GM19463 (cell line): ENCODE measurements around the gene MYF5.

Experiments used
- ATAC-seq: cut with Tn5 transposase; IDR thresholded peaks from one replicate; pipeline ENCODE4 v1.9.1; 2021; ENCODE audit warnings: mild to moderate bottlenecking, moderate library complexity; ENCODE audit not compliant: unreplicated experiment

MYF5 gene

DNA sequence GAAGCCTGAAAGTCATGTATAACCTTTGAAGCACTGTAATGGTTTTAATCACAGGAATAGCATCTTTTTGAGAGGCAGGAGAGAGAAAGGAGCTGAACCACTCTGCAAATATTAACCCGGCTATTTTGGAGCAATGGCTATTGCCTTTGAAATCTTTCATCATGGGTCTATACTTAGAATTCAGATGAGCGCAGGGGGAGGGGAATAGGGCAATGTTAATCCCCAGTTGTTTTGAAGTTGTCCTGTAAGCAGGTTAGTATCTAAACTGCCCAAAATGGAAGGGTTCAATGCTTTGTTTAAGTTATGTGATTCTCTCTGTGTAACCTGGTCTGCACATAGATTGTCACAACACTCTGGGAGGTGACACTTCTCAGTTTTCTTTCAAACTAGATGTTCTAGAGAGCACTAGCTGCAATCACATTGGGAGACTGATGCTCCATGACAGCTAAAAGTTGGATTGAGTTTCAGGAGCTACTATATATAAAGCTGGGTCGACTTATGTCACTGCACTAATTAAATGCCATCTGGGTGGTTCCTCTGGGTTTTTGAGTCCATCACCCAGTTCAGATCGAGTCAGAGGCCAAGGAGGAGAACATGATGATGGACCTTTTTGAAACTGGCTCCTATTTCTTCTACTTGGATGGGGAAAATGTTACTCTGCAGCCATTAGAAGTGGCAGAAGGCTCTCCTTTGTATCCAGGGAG is 9.4 kb upstream of the MYF5 start, which contains the start of gene MYF6:
MYF6 (plus strand) TSS at position 509 of the 704 bp plus-strand sequence; CDS start at position 595, 86 bp downstream.
- no peak for ATAC-seq

GRCh38 chr12:80707830-80708258 is 8.9 kb upstream of the MYF5 start:
- no peak for ATAC-seq

- no peak for ATAC-seq
Measured at GRCh38 chr12:80708259-80708974, 8.3 kb upstream of the MYF5 start.

DNA sequence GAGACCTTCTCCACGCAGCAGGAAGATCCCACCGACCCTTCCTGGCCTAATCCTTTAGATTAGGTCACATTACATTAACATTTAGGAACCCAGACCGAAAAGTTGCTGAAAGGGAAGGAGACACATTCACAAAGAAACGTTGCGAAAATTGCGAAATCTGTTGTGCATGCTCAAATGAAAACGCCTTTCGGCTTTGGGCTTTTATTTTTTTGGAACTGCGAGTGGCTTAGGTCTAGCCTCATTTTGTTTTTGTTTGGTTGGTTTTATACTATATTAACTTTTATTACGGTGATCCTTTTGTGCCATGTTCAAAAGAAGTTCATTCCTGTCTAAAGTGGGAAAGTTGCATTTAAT is 7.8 kb upstream of the MYF5 start:
- no peak for ATAC-seq

DNA sequence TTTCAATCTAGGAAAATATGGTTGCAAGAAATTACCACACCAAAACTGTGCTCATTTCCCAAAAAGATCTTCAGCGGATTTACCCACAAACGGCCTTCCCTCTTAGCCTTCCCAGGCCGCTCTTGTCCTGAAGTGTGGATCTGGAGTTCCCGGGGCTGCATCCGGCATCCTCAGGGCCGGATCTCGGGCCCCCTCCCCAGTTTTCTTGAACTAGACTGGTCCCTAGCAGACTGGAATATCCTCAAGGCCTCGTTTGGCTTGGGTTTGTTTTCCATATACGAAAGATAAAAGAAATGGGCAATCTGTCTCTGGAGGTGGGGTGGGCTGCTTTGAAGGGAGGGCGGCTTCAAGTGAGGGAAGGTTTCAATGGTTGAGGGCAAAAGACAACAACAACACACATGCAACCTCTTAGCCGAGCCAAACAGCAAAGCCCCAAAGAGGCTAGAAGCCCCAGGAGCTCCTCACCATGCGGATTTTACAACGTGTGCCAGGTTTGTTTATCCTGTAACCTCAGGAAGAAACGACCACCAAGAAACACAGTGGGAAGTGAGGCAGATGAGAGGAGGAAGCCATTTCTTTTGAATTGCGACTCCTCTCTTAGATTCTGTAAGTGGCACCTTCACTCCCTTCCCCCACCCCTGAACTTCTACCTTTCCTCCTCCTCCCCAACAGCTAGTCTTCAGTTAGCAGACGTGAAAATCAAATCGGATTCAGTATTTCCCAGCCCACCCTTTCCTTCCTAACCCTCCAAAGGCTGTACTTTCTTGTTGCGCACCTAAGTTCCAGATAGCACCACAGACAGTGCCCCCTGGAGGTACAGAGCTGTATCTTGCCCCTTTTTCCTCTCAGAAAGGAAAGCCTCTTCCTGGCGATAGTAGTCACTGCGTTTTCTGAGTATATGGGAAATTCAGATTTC is 6.6 kb upstream of the MYF5 start:
- peak; percentile 67 for ATAC-seq

DNA sequence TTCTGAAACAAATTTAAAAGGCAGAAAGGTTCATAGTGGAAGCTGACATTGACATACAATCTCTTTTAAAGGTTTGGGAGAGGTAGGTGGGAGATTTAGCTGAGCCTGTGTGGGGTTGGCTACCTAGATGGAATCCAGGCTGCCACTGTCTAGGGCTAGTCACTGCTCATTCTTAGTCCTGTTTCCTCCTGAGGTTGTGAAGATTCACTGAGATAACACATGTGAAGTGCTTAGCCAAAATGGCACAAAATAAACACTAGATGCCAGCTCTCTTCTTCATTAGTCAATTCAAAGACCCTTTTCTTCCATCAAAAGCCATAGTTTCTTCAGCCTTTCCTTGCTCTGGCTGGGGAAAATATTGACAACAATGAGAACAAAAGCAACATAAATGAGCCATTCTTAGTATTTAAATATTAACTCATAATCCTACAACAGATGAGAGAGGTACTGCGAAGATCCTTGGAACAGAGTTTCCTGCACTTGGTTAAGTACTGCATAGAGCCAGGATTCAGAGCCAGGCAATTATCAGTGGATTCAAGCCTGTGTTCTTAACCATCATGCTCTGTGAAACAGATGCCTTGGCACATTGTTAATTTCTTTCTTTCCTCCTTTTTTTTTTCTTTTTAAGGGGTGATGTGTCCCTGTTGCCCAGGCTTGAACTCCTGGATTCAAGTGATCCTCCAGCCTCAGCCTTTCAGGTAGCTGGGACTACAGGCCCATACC is 5.8 kb upstream of the MYF5 start:
- ATAC-seq = peak; percentile 30

DNA sequence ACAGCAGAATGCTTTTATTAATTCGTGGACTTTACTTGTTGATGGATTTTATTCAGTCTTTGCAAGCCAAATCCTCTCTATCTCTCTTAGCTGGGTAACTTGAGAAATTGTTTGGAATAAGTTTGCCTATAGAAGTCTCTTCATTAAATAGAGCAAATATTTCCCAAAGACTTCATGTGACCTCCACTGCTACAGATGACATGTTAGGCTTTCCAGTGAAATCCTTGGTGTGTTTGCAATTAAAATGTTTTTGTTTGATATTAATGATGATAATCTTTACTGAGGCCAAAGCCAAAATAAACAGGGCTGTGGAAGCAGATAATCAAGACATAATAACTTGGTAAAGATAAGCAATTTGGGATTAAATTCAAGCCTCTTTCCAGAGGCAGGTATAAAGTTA is 4.8 kb upstream of the MYF5 start:
- ATAC-seq = no peak

DNA sequence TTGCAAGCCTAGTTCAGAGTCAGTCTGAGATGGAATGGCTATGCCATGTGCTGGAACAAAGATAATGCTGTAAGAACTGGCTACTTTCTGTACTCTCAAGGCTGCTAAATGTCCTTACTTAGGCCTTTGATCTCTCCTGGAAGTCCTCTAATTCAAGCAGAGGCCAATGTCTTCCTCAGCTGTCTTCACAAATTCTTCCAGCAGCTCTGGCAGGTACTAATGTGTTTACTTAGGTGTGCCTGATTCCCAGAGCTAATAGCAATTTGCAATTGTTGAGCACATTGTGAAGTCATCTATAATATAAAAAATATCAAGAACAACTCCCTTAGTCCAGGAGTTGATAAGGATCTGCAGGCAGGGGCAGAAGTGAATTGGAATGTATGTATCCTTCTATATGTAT is 3.8 kb upstream of the MYF5 start:
- no peak for ATAC-seq

- ATAC-seq = no peak
Measured at GRCh38 chr12:80713419-80713818, 3.3 kb upstream of the MYF5 start.

DNA sequence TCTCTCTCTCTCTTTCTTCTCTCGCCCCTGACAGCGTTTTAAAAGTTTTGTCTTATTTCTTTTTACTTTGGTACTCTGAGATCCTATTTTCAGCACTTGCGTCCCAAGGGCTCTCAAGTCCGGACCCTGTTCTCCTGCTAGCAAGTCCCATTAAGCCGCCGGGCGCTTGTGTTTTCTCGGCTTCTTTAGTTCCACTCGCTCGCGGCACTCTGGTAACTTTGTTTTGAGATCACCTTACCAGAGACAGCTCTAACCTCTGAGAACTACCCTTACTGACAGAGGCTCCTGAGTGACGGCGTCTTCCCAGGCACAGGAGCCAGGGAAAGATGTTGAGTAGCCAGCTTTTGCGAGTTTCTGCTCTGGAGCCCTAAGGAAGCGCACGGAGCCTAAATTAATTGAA is 2.7 kb upstream of the MYF5 start:
- ATAC-seq = no peak

DNA sequence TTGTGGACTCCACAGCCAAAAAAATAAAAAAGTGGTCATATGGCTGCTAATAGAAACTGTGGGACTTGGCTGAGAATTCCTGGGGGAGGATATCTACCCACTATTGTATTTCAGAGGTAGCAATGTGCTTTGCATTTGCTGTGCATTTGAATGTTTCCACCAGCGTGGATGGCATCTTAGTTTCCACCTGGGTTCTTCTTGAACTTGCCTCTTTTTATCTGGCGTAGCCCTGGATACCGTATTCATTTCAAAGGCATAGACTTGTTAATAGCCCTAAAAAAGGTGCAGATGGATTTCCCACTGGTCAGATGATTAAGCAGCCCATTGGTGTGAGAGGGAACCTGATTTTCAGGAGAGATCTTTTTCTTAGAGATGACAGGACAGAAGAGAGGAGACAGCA is 1.9 kb upstream of the MYF5 start:
- no peak for ATAC-seq

GRCh38 chr12:80715713-80716249 is 931 bp upstream of the MYF5 start:
- no peak for ATAC-seq

GRCh38 chr12:80717856-80718255 is 1.1 kb downstream of the MYF5 start:
- ATAC-seq = no peak

DNA sequence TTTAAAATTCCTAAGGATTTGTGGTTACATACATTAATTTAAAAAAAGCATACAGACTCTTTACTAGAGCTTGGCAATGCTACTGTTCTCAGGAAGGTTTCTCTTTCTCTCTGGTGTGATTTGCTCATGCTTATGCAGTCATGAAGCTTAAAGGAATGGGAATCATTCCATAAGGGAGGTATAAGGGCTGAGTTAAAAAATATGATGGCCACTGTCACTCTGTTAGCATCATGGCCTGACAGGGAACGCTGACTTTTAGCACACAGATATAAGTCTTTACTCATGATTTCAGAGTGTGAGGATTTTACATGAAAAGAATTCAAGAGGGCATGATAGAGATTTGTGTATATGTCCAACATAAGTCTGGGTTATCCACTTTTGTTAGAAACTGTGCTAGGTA is 3.8 kb downstream of the MYF5 start:
- no peak for ATAC-seq

DNA sequence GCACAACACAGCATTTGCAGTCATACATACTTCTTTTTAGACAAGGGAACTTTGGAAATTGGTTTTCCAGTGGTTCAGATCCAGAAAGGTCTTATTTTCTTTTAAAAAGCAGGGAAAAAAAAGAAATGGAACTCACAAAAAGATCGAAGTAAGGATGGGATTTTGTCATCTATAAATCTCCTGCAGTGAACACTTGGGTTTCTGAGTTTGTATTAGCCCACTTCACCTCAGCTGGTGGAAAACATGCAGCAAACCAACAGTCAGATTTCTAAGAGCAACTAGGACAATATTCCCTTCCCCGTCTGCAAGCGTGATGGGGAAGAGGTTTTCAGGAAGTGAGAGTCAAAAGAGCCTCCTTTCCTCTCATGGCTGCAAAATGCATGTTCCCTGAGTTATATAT is 4.6 kb downstream of the MYF5 start:
- no peak for ATAC-seq

DNA sequence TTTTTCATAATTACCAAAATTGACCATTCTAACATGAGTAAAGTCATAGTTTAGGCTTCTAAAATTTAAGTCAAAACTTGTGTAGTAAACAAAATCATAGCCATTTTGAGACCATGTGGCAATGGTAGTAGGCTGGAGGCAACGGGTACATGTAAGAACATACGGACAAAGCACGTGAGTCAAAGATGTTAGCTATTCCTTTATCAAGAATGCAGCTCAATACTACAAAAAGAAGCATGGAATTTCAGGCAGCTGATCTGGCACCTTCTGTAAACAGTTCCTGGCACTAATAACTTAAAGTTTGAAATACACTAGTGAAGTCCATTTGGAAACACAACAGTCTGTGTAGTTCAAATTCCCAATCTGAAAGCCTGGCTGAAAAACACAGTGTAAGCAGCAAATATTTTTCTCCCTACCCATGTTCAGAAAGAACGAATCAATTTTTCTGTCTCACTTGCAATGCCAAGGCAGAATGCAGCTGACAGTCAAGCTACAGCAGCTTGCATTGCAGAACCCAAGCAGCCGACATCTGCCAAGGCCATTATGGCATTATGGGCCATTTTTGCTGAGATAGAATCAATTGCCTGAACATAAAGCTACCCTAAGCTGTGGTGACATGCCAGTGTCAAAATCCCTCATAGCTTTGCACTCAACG is 29.3 kb downstream of the MYF5 start:
- no peak for ATAC-seq

DNA sequence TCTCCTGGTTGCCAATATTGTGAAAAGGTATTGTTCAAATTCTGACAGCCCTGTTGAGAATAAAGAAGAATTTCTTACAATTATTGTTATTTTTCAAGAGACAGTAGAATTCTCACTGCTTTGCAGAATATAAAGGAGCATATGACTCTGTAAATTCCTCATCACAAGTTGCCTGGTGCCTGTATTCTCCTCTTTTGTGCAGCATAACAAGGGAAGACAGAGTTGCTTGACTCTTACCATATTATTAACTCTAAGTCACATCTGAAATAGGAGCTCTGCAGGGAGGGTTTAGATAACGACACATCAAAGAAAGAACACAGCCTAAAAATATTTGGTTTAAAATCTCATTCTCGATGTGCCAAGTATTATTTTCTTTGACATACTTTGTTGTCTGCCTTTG is 31.1 kb downstream of the MYF5 start:
- ATAC-seq = no peak

DNA sequence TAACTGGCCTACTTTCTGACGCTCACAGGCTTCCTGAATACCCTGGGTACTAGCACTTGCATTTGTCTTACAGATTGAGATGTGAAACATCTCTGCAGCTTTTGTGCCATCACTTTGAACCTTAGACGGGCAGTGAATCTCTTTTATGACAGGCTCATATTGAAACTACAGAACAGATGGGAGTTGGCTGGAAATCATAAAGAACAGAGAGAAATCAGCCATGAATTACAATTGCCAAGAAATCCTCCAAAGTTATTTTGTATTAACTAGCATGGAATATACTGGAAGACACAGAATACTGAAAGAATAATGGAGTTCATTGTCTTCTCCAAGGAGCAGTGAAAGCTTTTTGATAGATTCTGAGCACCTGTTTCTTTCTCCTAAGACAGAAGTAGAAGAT is 32.7 kb downstream of the MYF5 start:
- ATAC-seq = no peak

DNA sequence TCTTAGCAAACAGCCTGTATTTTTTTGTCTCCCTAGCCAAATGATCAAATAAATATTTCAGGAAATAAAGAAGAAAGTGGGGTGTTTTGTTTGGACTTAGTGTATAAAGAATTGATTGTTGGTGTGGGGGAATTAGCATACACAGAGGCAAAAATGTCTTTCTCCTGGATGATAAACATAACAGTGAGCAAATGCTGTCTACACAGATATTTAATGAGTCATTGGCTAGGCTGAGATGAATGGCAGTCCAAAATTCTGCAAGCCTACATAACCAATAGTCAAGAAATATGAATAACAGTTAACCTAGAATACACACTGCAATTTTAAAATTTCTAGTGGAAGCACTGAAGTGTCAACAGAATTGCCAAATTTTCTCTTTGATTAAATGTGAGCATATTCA is 35.8 kb downstream of the MYF5 start:
- ATAC-seq = no peak

GRCh38 chr12:80754274-80754673 is 37.6 kb downstream of the MYF5 start:
- ATAC-seq = no peak
